Stimulated activated naive CD8-positive, alpha-beta T cell treated with anti-CD3 and anti-CD28 coated beads, Interleukin-15, amount 100 ng/mL, for 72 hours (primary cell): ENCODE results near the gene MVP.
"Not testable (repeated sequence)": the region's sequence is repeated elsewhere in the genome, so short reads cannot be mapped to it uniquely, and the experiment has no call there.

Source experiments
- ATAC-seq: fragments of 150-1000 bp; cut with Tn5 transposase; 2 replicates; pipeline ENCODE4 v1.10.0; 2021; ENCODE audit warnings: mild to moderate bottlenecking, moderate library complexity
- DNase-seq, 2 donors: peaks; one replicate each; pipeline ENCODE4 v3.0.0; 2021 to 2022
- H3K27ac Mint-ChIP-seq, 2 donors: one replicate each; pipeline ENCODE4 v1.8.0; 2022; ENCODE audit warnings: mild to moderate bottlenecking in 2 of 2, mixed read lengths in 2 of 2, moderate library complexity in 2 of 2
- H3K27me3 Mint-ChIP-seq: one replicate; pipeline ENCODE4 v1.8.0; 2022; ENCODE audit warnings: mixed read lengths
- H3K4me1 Mint-ChIP-seq: one replicate; pipeline ENCODE4 v1.8.0; 2022; ENCODE audit warnings: mild to moderate bottlenecking, mixed read lengths
- H3K4me3 Mint-ChIP-seq, 2 donors: one replicate each; pipeline ENCODE4 v1.8.0; 2022; ENCODE audit warnings: mild to moderate bottlenecking in 2 of 2, mixed read lengths in 2 of 2, moderate library complexity in 1 of 2
- H3K9me3 Mint-ChIP-seq, 2 donors: one replicate each; pipeline ENCODE4 v1.8.0; 2022; ENCODE audit warnings: mixed read lengths in 2 of 2

Gene MVP

GRCh38 chr16:29791845-29792807 is 28.1 kb upstream of the MVP start:
- no peaks in the 10 kb centered on the region for H3K9me3 Mint-ChIP-seq
- peaks cover 48% of the 10 kb centered on the region for H3K4me1 Mint-ChIP-seq
- H3K4me3 Mint-ChIP-seq = peak overlapping the region; percentile 91 to 95
- H3K27me3 Mint-ChIP-seq = no peaks in the 10 kb centered on the region
- peak overlapping the region in 1 of 2 donors; percentile 76 for H3K27ac Mint-ChIP-seq
- no peak for ATAC-seq
- no peak for DNase-seq

- peak overlapping the region; percentile 23 to 49 for H3K27ac Mint-ChIP-seq
- H3K27me3 Mint-ChIP-seq = not testable (repeated sequence)
These were observed 27.1 kb upstream of the MVP start for GRCh38 chr16:29793153-29793552.

GRCh38 chr16:29794231-29794710 is 26.0 kb upstream of the MVP start:
- Mint-ChIP-seq H3K4me1 (peaks cover 42% of the 10 kb centered on the region), H3K27ac (no peak overlapping the region), H3K27me3 (no peaks in the 10 kb centered on the region), H3K4me3 (no peak overlapping the region), H3K9me3 (no peaks in the 10 kb centered on the region)
- DNase-seq = no peak
- no peak for ATAC-seq

More at GRCh38 chr16:29793153-29793552, 27.1 kb upstream of the MVP start:
- ATAC-seq, H3K9me3 Mint-ChIP-seq, DNase-seq: not testable (repeated sequence)
- Mint-ChIP-seq H3K4me1 (peaks cover 48% of the 10 kb centered on the region), H3K4me3 (peak overlapping the region; percentile 91 to 95)

- no peaks in the 10 kb centered on the region for H3K27me3 Mint-ChIP-seq
- H3K9me3 Mint-ChIP-seq = no peaks in the 10 kb centered on the region
- no peak overlapping the region for H3K4me3 Mint-ChIP-seq
These were observed 17.8 kb upstream of the MVP start for GRCh38 chr16:29802416-29802935.

GRCh38 chr16:29804020-29804419 is 16.2 kb upstream of the MVP start:
- Mint-ChIP-seq H3K27ac (peak overlapping the region; percentile 91 to 93), H3K4me1 (peaks cover 54% of the 10 kb centered on the region), H3K4me3 (peak overlapping the region; percentile 99), H3K9me3 (no peaks in the 10 kb centered on the region), H3K27me3 (no peaks in the 10 kb centered on the region)
- DNase-seq (no peak), ATAC-seq (no peak)

More at GRCh38 chr16:29802416-29802935, 17.8 kb upstream of the MVP start:
- Mint-ChIP-seq H3K27ac (peak overlapping the region in 1 of 2 donors; percentile 77), H3K4me1 (peaks cover 42% of the 10 kb centered on the region)
- ATAC-seq = no peak
- no peak for DNase-seq

GRCh38 chr16:29804455-29805231 is 15.6 kb upstream of the MVP start:
- no peak for ATAC-seq
- Mint-ChIP-seq H3K27me3 (no peaks in the 10 kb centered on the region), H3K9me3 (no peaks in the 10 kb centered on the region), H3K4me1 (peaks cover 58% of the 10 kb centered on the region), H3K27ac (peak overlapping the region; percentile 100), H3K4me3 (peak overlapping the region; percentile 99)
- no peak for DNase-seq

GRCh38 chr16:29805232-29806098 is 14.8 kb upstream of the MVP start:
- Mint-ChIP-seq H3K9me3 (no peaks in the 10 kb centered on the region), H3K4me1 (peaks cover 67% of the 10 kb centered on the region), H3K4me3 (peak overlapping the region; percentile 99), H3K27me3 (no peaks in the 10 kb centered on the region), H3K27ac (peak overlapping the region; percentile 100)
- DNase-seq (peak; percentile 98 to 99), ATAC-seq (peak; percentile 74)

- DNase-seq (no peak), ATAC-seq (no peak)
- Mint-ChIP-seq H3K4me1 (peaks cover 68% of the 10 kb centered on the region), H3K27me3 (no peaks in the 10 kb centered on the region), H3K9me3 (no peaks in the 10 kb centered on the region), H3K27ac (peak within 1 kb of the TSS; percentile 100), H3K4me3 (peak within 1 kb of the TSS; percentile 99)
These were observed 14.1 kb upstream of the MVP start, which contains the start of gene MAZ for GRCh38 chr16:29806099-29806579. TSS of gene MAZ (plus strand) at chr16:29806529. CDS start at chr16:29806702, 173 bp downstream.

GRCh38 chr16:29806641-29807425 is 13.4 kb upstream of the MVP start:
- DNase-seq (peak; percentile 72 to 77), ATAC-seq (no peak)
- peaks cover 69% of the 10 kb centered on the region for H3K4me1 Mint-ChIP-seq
- peak overlapping the region; percentile 75 to 96 for H3K27ac Mint-ChIP-seq
- peaks cover under 1% of the 10 kb centered on the region for H3K27me3 Mint-ChIP-seq
- no peaks in the 10 kb centered on the region for H3K9me3 Mint-ChIP-seq
- peak overlapping the region; percentile 88 to 89 for H3K4me3 Mint-ChIP-seq

GRCh38 chr16:29807426-29808218 is 12.6 kb upstream of the MVP start:
- H3K9me3 Mint-ChIP-seq = no peaks in the 10 kb centered on the region
- peaks cover 74% of the 10 kb centered on the region for H3K4me1 Mint-ChIP-seq
- peak; percentile 62 for ATAC-seq
- H3K4me3 Mint-ChIP-seq = peak overlapping the region; percentile 88 to 89
- peaks cover 8% of the 10 kb centered on the region for H3K27me3 Mint-ChIP-seq
- peak overlapping the region; percentile 75 to 91 for H3K27ac Mint-ChIP-seq
- DNase-seq = peak; percentile 92

- Mint-ChIP-seq H3K27ac (peak overlapping the region; percentile 75 to 91), H3K9me3 (no peaks in the 10 kb centered on the region), H3K4me1 (peaks cover 74% of the 10 kb centered on the region), H3K4me3 (peak overlapping the region; percentile 88 to 89), H3K27me3 (peaks cover 13% of the 10 kb centered on the region)
- DNase-seq (peak in 1 of 2 donors; percentile 33), ATAC-seq (peak; percentile 32)
These were observed 11.9 kb upstream of the MVP start for GRCh38 chr16:29808219-29808900.

GRCh38 chr16:29809031-29809747 is 11.1 kb upstream of the MVP start:
- peaks cover 13% of the 10 kb centered on the region for H3K27me3 Mint-ChIP-seq
- H3K4me3 Mint-ChIP-seq = peak overlapping the region; percentile 88 to 89
- no peaks in the 10 kb centered on the region for H3K9me3 Mint-ChIP-seq
- H3K4me1 Mint-ChIP-seq = peaks cover 73% of the 10 kb centered on the region
- ATAC-seq (no peak), DNase-seq (no peak)
- H3K27ac Mint-ChIP-seq = peak overlapping the region in 1 of 2 donors; percentile 91
